ENCODE measurements around the gene CFAP74.
"Not testable (repeated sequence)": the region's sequence is repeated elsewhere in the genome, so short reads cannot be mapped to it uniquely, and the experiment has no call there.

The CFAP74 gene

DNA sequence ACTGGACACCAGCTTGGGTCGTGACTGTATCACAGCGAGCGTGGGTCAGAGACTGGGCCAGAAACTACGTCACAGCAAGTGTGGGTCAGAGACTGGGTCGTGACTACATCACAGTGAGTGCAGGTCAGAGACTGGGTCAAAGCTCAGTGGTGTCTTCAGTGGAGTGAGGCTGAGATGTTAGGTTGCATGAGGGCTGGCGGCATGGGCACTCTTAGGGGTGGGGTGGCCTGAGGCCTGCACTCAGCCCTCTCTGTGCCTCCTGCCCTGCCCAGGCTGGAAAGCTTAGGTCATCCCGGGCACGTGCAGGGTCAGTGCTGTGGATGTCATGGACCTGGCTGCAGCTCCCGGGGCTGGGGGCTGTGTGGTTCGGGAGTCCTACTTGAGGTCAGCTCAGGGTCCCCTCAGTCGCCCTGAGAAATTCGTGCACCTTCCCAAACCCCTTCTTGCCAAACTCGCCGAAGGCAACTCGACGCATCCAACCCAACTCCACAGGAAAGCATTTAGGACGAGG, 19.0 kb downstream of the CFAP74 start:
- DNase-seq, result no peak

DNA sequence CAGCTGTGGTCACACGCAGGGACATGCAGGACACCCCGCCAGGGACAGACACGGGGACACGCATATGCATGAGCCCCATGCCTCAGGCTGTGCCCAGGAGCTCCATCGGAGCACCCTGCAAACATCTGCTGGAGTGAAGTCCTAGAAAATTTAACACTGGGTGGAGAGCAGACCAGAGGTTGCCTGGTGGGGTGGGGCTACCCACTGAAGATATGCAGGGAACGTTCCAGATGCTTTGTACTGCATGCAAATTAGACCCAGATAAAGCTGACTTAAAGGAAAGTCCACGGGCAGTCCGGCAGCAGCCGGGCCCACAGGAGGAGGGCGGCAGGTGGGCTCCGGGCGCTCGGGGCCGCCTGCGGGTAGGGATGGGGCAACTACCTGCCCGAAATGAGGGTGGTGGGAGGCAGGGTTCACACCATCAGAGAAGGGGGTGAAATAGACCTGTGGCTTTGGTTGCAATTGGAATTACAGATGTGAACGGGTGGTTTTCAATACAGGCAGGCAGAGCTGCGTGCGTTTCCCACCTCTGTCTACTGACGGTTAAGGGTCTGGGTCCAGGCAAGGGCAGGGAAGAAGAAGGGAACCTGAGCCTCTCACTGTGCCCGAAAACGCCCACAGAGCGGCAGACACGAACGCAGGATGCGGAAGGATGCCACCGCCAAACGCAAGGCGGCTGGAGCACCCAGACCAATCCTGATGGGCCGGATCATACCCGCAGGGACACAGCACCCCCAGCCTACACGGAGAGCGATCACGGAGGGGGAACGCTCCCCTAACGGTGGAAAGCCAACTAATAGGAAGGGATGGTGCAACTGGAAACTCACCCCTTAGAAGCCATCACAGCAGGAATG, 21.0 kb downstream of the CFAP74 start:
- DNase-seq, result no peak

DNA sequence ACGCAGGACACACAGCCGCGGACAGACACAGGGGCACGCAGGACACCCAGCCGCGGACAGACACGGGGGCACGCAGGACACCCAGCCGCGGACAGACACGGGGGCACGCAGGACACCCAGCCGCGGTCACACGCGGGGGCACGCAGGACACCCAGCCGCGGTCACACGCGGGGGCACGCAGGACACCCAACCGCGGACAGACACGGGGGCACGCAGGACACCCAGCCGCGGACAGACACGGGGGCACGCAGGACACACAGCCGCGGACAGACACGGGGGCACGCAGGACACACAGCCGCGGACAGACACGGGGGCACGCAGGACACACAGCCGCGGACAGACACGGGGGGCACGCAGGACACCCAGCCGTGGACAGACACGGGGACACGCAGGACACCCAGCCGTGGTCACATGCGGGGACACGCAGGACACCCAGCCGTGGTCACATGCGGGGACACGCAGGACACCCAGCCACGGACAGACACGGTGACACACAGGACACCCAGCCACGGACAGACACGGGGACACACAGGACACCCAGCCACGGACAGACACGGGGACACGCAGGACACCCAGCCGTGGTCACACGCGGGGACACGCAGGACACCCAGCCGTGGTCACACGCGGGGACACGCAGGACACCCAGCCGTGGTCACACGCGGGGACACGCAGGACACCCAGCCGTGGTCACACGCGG, 21.8 kb downstream of the CFAP74 start:
- not testable (repeated sequence) for DNase-seq

DNA sequence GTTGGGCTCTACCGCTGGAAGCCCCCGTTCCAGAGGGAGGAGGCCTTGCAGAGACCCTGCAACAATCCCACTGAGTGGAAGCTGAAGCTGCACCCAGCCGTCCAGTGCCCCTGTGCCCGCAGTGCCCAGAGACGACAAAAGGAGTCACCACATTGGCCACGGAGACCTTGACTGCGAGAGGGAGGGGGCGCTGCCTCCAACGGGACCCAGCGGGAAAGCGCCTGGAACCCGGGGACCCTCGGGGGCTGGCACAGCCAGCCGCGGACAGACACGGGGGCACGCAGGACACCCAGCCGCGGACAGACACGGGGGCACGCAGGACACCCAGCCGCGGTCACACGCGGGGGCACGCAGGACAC, 22.5 kb downstream of the CFAP74 start:
- DNase-seq, result no peak

DNA sequence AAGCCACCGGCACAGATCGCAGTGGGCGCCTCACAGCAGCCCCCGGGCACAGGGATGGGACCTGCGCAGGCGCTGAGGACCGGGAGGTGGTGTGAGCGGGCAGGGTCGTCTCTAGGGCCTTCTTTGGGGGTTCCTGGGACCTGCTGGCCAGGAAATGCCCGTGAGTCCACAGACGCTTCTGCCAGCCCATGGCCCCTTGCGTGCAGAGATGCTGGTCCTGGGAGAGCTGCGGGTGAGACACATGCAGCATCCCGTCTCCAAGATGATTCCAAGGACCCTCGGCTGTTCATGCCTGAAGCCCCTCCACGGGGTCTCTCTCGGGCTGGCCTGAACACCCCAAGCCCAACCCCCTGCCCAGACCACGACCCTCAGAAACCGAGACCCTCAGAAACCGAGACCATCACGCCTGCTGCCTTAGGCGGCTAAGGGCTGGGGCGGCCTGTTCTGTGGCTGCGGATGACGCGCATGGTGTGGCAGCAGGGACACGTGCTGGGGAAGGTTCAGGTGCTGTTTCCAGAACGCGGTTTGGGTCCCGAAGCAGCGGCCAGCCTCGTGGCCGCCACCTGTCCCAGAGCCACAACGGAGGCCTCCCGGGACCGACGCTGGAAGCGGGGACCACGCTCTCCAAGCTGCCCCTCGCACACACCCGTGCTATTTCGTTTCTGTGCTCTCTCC, 23.0 kb downstream of the CFAP74 start:
- no peak for DNase-seq

DNA sequence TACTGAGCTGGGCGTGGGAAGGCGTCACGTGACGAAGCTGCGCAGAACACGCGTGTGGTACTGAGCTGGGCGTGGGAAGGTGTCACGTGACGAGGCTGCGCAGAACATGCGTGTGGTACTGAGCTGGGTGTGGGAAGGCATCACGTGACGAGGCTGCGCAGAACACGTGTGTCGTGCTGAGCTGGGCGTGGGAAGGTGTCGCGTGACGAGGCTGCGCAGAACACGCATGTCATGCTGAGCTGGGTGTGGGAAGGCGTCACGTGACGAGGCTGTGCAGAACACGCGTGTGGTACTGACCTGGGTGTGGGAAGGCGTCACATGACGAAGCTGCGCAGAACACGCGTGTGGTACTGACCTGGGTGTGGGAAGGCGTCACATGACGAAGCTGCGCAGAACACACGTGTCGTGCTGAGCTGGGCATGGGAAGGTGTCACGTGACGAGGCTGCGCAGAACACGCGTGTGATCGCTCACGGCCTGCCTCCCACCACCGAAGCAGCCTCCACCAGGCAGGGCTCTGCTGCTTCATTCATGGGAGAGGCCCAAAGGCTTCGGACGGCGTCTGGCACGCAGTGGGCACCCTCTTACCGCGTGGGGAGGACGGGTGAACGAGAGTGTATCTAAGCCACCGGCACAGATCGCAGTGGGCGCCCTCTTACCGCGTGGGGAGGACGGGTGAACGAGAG, 24.0 kb downstream of the CFAP74 start:
- DNase-seq, result no peak

DNA sequence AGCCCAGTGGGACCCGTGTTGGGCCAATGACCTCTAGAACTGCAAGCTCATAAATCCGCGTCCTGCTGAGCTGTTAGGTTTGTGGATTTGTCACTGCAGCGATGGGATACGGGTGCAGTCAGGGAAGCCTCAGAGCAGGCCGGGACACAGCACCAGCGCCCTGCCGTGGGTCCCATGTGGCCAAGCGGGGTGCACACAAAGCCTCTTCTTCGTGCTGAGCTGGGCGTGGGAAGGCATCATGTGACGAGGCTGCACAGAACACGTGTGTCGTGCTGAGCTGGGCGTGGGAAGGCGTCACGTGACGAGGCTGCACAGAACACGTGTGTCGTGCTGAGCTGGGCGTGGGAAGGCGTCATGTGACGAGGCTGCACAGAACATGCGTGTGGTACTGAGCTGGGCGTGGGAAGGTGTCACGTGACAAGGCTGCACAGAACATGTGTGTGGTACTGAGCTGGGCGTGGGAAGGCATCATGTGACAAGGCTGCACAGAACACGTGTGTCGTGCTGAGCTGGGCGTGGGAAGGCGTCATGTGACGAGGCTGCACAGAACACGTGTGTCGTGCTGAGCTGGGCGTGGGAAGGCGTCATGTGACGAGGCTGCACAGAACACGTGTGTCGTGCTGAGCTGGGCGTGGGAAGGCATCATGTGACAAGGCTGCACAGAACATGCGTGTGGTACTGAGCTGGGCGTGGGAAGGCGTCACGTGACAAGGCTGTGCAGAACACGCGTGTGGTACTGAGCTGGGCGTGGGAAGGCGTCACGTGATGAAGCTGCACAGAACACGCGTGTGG, 24.7 kb downstream of the CFAP74 start:
- DNase-seq, result not testable (repeated sequence)

DNA sequence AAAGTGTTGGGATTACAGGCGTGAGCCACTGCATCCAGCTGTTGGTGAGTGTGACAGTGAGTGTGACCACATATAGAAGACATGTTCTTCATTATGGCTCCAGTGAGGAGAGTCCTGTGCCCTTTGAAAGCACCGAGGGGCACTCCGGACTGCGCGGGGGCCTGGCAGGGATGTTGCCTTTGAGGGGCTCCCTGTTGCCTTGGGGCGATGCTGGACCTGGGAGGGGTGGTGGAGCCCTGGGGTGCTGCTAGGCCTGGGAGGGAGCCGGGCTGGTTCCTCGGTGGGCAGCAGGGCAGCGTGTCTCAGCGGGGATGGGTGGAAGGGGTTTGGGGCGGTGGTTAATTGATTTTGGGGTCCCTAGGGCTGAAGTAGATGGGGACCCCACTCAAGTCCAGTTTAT, 25.5 kb downstream of the CFAP74 start:
- no peak for DNase-seq

DNA sequence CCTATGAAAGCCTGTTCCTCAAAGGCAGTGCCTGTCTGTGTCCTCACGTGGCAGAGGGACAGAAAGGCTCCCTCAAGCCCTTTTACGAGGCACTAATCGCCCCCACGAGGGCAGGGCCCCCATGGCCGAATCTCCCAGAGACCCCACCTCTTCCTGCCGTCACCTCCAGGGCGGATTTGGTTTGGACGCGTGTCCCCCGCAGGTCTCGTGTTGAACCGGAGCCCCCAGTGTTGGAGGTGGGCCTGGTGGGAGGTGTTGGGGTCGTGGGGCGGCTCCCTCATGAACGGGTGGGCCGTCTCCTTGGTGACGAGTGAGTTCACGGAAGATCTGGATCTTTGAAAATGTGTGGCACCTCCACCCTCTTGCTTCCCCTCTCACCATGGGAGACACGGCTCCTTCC, 27.6 kb downstream of the CFAP74 start:
- DNase-seq, result no peak

DNA sequence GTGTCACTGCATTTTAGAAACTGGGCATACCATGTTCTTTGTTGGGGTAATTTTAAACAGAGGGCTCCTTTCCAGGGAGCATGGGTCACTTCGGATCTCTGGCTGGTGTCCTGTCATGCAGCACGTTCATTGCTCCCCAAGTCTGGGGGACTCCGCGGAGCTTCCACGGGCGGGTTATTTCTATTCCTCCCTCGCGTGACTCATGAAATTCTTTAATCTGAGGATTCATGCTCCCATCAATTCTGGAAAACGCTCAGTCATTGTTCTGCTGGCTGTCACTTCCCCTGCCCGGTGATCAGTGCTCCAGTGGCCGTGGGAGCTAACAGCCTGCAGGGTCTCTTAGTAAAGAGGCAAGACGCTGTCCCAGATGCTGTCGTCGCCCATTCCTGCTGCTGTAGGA, 28.1 kb downstream of the CFAP74 start:
- DNase-seq, result no peak

DNA sequence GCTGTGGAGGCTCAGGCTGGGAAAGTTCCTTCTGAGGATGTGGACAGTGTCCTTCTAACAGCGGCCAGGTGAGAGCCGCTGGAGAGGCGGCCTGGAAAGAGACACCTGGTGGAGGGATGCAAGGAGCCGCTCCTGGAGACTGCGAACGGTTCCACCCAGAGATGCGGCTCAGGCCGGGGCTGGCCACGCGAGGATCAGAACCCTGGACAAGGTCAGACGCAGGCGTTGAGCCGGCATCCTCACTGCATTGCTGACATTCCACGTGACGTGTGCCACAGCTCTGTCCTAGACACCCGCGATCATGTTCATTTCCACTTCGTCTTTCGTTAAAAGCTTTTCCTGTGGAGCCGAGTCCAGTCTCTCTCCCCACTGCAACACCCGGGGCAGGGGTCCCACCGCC, 28.8 kb downstream of the CFAP74 start:
- no peak for DNase-seq

DNA sequence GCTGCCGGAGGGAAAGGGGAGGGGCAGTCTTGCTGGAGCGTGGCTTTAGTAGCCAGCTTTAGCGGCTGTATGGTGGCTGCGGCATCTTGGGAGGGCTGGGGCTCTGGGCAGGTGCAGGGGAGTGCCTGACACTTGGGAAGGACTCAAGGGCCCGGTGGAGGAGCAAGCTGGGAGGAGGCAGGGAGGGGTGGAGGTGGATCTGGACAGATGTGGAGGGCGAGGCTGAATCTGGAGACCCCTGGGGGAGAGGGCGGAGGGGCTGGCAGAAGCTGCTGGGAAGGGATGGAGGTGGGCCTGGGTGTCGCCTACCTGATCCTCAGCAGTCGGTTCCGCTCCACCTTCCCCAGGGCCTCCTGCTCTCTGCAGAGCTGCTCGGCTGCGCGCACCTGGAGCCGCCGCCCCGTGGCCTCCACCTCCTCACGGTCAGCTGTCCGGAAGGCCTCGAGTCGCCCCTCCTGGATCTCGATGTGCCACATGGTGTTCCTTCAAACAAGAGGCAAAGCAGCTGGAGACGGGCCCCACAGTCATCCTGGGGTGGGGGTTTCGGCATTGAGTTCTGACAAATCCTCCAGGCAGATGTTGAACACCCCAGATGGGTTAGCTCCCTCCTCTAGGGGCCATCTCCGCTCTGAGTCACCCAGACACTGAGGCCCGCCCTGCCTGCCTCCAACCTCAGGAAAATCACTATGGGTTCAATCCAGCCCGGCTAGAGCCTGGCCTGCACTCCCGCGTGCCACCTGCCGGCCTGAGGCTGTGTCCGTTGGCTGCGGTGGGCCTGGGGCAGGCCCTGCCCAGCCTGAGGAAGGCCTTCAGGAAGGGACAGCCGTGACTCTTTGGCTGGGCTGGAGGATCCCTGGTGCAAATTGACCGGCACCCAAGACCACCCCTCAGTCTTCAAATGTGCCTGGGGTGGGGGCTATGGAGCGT, 29.6 kb downstream of the CFAP74 start:
- DNase-seq, result no peak

DNA sequence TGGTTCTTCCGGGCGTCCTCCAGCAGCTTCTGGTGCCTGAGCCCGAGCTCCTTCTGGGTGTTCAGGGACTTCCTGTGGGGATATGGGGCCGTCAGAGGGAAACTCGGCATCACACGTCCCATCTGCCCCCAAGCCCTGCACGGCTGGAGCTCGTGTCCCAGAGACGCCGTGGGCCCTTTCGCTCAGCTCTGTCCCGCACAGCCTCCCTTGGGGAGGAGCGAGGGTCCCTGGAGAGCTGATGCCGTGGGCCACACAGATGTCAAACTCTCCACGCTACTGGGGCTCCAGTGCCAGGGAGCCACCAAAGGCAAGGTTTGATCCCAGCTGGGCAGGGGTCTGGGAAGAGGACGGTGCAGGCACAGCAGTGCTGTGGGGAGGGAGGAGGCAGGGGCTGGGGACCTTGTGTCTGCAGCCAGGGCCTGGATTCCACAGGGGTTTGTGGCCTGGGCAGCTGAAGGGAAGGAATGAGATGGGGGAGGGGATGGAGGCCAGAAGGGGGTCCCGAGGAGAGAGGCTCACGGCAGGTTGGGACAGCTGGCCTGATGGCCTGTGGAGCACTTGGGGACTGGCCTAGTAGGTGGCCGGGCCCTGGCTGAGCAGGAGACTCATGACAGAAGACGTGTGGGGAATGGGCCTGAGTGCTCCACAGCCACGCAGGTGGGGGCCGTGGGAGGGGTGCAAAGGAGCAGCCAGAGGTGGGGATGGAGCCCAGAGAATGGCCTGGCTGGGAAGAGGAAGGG, 30.4 kb downstream of the CFAP74 start:
- no peak for DNase-seq

DNA sequence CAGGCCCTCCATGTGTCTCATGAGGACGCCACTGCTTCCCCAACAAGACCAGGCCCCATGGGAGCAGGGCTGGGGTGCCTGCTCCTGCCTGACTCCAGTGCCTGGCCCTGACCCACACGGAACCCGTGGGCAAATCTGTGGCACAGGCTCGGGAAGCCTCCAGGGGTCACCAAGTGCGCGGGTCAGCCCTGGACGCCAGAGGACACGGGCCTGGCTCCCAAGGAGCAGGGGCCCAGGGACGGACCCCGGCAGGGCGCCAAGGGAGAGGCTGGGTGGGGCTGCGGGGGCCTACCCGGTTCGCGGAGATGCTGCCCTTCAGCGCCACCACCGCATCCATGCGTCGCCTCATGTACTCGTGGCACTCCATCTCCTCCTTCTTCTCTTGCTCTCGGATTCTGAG, 31.9 kb downstream of the CFAP74 start:
- DNase-seq, result no peak

DNA sequence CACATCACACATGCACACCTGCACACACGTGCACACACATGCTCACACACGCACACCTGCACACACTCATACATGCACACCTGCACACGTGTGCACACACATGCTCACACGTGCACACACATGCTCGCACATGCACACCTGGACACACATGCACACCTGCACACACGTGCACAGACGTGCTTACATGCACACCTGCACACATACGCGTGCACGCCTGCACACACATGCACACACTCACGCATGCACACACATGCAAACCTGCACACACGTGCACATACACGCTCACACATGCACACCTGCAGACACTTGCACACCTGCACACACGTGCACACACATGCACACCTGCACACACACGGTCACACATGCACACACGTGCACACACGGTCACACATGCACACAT, 32.6 kb downstream of the CFAP74 start:
- no peak for DNase-seq

DNA sequence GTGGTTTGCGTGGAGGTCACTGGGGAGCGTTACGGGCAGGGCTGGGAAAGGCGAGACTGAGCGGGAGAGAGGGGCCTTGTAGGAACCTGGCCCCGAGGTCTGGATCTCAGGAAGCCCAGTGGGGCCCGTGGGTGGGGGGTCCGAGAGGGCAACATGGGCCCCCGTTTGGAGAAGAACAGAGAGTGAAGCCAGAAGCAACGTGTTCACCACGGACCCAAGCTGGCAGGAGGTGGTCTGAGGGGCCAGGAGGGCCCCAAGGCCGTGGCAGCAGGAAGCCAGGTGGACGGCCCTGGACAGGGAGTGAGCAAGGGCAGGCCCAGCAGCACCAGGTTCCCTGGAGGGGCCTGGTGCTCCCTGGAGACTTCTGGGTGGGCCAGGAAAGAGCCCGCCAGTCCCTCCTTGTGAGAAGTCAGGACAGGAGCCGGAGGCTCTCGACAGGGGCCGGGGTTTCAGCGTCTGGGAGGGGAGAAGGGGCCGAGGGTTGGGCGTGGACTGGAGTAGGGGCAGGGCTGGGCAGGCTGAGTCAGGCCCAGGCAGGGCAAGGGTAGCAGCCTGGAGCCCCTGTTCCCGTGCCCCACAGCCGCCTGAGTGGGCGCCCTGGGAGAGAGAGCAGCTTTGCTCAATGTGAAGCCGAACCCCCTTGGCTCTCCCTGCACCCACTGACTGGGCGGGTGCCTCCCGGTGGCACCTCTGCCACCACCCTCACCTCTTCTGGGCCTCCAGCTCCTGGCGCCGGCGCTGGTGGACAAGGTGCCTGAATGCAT, 33.5 kb downstream of the CFAP74 start:
- no peak for DNase-seq

DNA sequence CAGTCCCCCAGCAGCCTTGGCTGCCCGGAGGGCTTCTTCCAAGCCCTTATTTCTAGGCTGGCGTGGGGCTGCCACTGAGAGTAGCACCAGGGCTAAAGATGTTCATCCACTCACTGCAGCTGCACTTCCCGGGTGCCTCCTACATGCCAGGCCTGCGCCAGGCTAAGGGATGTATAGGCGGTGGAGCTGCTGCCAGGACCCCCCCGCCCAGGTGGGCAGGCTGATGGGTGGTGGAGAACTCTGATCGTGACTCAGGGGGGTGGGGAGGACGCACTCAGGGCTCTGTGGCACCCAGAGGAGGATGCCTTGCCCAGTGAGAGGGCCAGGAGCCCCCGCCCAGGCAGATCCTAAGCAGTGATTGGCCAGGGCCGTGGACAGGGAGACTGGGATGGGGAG, 34.1 kb downstream of the CFAP74 start:
- DNase-seq, result no peak

DNA sequence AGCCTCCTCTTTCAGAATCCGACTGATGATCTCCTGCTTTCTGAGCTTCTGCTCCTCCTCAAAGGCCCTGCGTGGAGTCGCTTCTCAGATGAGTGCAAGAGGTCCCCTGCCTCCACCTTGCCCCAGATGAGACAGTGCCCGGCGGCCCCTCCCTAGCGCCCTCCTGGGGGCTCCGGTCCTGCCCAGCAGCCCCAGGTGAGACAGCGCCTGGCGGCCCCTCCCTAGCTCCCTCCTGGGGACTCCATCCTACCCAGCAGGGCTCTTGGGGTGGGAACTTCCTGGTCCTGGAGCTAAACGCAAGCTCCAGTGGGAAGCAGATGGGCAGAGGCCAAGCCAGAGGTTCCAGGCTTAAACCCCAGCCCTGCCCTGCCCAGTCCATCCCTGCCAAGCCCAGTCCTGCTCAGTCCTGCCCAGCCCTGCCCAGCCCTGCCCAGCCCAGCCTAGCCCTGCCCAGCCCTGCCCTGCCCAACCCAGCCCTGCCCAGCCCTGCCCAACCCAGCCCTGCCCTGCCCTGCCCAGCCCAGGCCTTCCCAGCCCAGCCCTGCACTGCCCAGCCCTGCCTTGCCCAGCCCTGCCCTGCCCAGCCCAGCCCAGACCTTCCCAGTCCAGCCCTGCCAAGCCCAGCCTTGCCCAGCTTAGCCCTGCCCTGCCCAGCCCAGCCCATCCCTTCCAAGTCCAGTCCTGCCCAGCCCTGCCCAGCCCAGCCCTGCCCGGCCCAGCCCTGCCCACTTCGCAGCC, 34.6 kb downstream of the CFAP74 start:
- DNase-seq, result no peak

DNA sequence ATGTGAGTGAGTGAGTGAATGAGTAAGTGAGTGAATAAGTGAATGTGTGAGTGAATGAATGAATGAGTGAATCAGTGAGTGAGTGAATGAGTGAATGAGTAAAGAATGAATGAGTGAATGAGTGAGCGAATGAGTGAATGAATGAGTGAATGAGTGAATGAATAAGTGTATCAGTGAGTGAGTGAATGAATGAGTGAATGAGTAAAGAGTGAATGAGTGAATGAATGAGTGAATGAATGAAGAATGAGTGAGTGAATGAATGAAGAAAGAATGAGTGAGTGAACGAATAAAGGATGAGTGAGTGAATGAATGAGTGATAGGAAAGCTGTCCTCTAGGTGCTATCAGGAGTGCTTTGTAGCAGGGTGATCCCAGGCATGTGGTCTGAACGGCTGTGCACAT, 35.7 kb downstream of the CFAP74 start:
- no peak for DNase-seq

Data from CD4-positive, alpha-beta T cell treated with Interferon gamma for 1 hour (primary cell).